Gastrocnemius medialis (tissue), 4 donors: ENCODE results near the gene ALPL.

Source experiments
- POLR2A ChIP-seq, 2 donors: fragments of 450-650 bp; IDR thresholded peaks; one replicate each; pipeline ENCODE4 v1.6.1; 2017; ENCODE audit warnings: antibody characterized with exemption in 2 of 2, mild to moderate bottlenecking in 2 of 2, moderate library complexity in 2 of 2
- TF ChIP-seq, protein P1 (sequence below), 5 experiments: fragments of 450-650 bp in 3 of 5; fragments of 200-600 bp in 2 of 5; sonication (generic) in 2 of 5; IDR thresholded peaks in 4 of 5; conservative IDR thresholded peaks in 1 of 5; 1 replicate in 4 of 5; 2 replicates in 1 of 5; pipeline ENCODE4 v1.5.1; 2016 to 2019; ENCODE audit warnings: antibody characterized with exemption in 5 of 5, mild to moderate bottlenecking in 3 of 5, moderate library complexity in 3 of 5

DNA sequence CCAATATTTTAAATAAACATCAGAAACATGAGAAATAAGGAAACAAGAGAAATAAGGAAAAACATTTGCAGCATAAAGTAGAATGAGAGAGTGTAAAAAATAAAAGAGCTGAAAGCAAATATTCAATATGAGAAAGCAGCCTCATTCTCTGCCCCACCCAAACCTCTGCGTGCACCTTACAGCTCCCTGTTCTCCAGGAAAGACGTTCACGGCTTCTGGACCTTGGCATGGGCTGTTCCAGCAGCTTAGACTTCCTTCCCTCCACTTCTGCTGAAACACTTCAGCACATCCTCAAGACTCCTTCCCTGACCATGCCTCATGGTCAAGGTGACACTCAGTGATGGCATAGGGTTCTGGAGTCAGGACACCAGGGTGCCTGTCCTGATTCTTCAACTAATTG lies 23.3 kb downstream of the ALPL start:
- TF ChIP-seq, protein P1, sequence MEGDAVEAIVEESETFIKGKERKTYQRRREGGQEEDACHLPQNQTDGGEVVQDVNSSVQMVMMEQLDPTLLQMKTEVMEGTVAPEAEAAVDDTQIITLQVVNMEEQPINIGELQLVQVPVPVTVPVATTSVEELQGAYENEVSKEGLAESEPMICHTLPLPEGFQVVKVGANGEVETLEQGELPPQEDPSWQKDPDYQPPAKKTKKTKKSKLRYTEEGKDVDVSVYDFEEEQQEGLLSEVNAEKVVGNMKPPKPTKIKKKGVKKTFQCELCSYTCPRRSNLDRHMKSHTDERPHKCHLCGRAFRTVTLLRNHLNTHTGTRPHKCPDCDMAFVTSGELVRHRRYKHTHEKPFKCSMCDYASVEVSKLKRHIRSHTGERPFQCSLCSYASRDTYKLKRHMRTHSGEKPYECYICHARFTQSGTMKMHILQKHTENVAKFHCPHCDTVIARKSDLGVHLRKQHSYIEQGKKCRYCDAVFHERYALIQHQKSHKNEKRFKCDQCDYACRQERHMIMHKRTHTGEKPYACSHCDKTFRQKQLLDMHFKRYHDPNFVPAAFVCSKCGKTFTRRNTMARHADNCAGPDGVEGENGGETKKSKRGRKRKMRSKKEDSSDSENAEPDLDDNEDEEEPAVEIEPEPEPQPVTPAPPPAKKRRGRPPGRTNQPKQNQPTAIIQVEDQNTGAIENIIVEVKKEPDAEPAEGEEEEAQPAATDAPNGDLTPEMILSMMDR (IDR thresholded peaks at IDR 0.05 in 4 of 5, conservative IDR thresholded peaks at IDR 0.05 in 1 of 5): no peak
- no peak for TF ChIP-seq POLR2A (IDR thresholded peaks at IDR 0.05)
